BJ (cell line): Measurements from ENCODE around the gene SLC9A8. TPM values are rescaled to one million over a fixed set of nuclear protein-coding genes. Genes with fewer than 3 reads are reported as not detected.
"Not testable (repeated sequence)": the region's sequence is repeated elsewhere in the genome, so short reads cannot be mapped to it uniquely, and the experiment has no call there.

ENCODE experiments used
- CTCF ChIA-PET: fragments of 350-600 bp; formaldehyde crosslinking; extraction: SDS; loops from one replicate; lab custom pipeline; 2021; ENCODE audit warnings: antibody characterized with exemption, inconsistent platforms; lab: Yijun Ruan, JAX
- POLR2A ChIA-PET: fragments of 300-600 bp; sonication (Branson Sonifier 250); formaldehyde crosslinking; extraction: SDS; loops from one replicate; lab custom pipeline; 2021; ENCODE audit warnings: antibody characterized with exemption; lab: Charles Lee
- DNase-seq: peaks from one replicate; pipeline ENCODE4 v3.0.0-alpha.2; 2011; ENCODE audit warnings: low read depth
- H3K27me3 ChIP-seq: 2 replicates; pipeline ENCODE4 v1.6.0; 2011; ENCODE audit warnings: low read length; ENCODE audit not compliant: control insufficient read depth, insufficient read depth
- H3K36me3 ChIP-seq: 2 replicates; pipeline ENCODE4 v1.5.1; 2011; ENCODE audit warnings: low read length; ENCODE audit not compliant: control insufficient read depth, insufficient read depth
- H3K4me3 ChIP-seq: 2 replicates; pipeline ENCODE4 v1.5.1; 2011; ENCODE audit warnings: low read depth, mild to moderate bottlenecking, control low read depth, low read length
- polyA plus RNA-seq: library from polyadenylated mRNA; depleted of rRNA; stranded (reverse); fragments of >200 nt; gene quantifications from 2 replicates; pipeline ENCODE4 v1.2.3, GENCODE V29; 2011
- TF ChIP-seq, protein P1 (sequence below): IDR thresholded peaks from 2 replicates; pipeline ENCODE4 v1.5.1; 2011; ENCODE audit warnings: low read depth, mild to moderate bottlenecking, control low read depth, inconsistent platforms, low read length, moderate library complexity; ENCODE audit not compliant: insufficient read depth

SLC9A8 gene
- polyA plus RNA-seq, 1 experiment, result 3.3 TPM

DNA sequence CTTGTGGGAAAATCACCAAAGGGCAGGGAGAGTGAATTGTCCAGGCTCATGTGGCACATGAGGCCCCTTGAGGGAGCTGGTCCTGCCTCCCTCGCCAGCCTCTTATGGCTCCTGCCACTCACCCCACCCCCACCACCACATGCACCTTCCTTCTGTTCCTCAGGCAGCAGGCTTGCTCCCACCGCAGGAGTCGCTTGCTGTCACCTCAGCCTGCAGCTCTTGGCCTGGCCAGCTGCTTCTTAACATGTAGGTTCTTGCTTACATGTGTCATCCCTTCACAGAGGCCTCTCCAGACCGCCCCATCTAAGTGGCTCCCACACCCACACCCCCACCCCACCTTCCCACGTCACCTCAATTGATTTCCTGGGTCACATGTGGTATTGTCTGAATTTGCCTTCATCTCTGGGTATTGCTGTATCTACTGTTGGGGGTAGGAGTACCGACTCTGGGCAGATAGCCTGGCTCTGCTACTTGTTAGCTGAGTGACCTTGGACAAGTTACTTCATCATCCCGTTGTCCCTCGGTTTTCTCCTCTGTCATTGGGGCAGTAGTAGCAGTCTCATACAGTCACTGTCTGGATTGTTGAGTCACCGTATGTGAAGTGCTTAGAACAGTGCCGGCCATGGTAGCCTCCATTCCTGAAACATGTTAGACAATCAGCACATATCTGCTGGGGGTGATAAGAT, 41.7 kb downstream of the SLC9A8 start:
- POLR2A ChIA-PET, result no interaction called here
- H3K4me3 ChIP-seq, result no peak overlapping the region
- H3K36me3 ChIP-seq, result peaks cover 2% of the 10 kb centered on the region
- no peak for DNase-seq
- TF ChIP-seq, protein P1, sequence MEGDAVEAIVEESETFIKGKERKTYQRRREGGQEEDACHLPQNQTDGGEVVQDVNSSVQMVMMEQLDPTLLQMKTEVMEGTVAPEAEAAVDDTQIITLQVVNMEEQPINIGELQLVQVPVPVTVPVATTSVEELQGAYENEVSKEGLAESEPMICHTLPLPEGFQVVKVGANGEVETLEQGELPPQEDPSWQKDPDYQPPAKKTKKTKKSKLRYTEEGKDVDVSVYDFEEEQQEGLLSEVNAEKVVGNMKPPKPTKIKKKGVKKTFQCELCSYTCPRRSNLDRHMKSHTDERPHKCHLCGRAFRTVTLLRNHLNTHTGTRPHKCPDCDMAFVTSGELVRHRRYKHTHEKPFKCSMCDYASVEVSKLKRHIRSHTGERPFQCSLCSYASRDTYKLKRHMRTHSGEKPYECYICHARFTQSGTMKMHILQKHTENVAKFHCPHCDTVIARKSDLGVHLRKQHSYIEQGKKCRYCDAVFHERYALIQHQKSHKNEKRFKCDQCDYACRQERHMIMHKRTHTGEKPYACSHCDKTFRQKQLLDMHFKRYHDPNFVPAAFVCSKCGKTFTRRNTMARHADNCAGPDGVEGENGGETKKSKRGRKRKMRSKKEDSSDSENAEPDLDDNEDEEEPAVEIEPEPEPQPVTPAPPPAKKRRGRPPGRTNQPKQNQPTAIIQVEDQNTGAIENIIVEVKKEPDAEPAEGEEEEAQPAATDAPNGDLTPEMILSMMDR, result no peak
- CTCF ChIA-PET, result interaction anchor here (1.1 to 3.0 kb wide), 4 partner anchors 12 to 313 kb away, joined by 4 to 18 read pairs (median 6); no protein-coding TSS in a partner anchor
- no peaks in the 10 kb centered on the region for H3K27me3 ChIP-seq

DNA sequence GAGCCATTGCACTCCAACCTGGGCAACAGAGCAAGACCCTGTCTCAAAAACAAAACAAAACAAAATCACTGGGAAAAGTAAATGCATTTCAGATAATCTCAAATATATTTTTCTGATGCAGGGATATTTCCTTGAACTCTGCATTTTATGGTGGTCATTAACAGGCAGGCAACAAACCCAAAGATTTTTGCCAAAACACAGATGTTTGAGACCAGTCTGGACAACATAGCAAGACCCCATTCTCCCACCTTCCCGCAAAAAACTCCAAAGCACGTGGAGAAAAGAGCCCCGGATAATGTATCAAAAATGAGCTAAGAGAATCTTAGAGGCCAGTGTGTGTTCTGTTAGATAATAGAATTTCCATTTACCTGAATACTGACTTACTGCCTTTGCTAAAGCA, 44.3 kb downstream of the SLC9A8 start:
- POLR2A ChIA-PET, result interaction anchor here (0.6 kb wide), 1 partner anchor 35 kb away, joined by 4 read pairs; no protein-coding TSS in a partner anchor
- TF ChIP-seq, protein P1, result no peak
- CTCF ChIA-PET, result interaction anchor here (1.2 to 3.9 kb wide), 3 partner anchors 11 to 246 kb away, joined by 3 to 20 read pairs (median 9); no protein-coding TSS in a partner anchor
- no peak for DNase-seq
- Histone ChIP-seq H3K36me3 (peaks cover 2% of the 10 kb centered on the region), H3K4me3 (no peak overlapping the region), H3K27me3 (no peaks in the 10 kb centered on the region)

DNA sequence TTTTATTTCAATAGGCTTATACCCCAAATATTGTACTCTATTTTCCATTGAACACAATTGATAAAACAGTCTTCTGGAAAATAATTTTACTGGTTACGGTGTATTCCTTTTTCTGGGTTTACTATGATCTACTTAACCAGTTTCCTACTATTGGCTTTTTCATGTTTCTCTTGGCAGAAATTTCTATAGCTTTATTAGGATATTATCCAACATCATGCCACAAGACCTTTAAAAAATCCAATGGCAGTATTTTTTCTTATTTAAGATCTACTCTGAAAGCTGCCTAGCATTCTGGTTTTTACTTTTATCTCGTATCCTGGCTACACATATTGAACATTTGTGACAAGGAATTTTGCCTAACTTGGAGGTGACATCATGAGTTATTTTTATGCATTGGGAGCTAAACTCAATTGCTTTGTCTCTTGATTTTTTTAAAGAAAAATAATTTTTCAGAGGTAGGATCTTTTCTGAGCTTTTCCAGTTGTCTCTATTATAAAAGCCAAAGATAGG, 45.5 kb downstream of the SLC9A8 start:
- no peak for DNase-seq
- peaks cover 2% of the 10 kb centered on the region for H3K36me3 ChIP-seq
- H3K27me3 ChIP-seq, result no peaks in the 10 kb centered on the region
- ChIA-PET POLR2A (interaction anchor here (0.6 kb wide), 2 partner anchors 155 to 157 kb away, joined by 4 to 5 read pairs; no protein-coding TSS in a partner anchor), CTCF (interaction anchor here (1.1 to 3.9 kb wide), 2 partner anchors 12 to 247 kb away, joined by 5 to 20 read pairs; no protein-coding TSS in a partner anchor)
- TF ChIP-seq, protein P1, result no peak
- no peak overlapping the region for H3K4me3 ChIP-seq

DNA sequence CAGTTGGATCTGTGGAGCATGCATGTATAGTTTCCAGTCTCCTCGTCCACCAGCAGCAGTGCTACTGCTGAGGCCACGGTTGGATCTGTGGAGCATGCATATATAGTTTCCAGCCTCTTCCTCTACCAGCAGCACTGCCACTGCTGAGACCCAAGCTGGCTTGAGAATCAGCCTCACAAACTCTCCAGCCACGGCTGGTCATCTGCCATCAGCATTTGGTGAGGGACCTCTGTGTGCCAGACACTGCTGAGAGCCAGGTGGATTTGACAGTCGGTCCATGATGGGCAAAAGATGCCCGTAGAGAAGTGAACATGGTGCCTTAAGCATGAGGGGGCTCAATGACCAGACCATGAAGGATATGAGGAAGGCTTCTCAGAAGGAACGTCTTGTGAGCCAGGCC, 46.4 kb downstream of the SLC9A8 start:
- H3K4me3 ChIP-seq, result no peak overlapping the region
- POLR2A ChIA-PET, result no interaction called here

DNA sequence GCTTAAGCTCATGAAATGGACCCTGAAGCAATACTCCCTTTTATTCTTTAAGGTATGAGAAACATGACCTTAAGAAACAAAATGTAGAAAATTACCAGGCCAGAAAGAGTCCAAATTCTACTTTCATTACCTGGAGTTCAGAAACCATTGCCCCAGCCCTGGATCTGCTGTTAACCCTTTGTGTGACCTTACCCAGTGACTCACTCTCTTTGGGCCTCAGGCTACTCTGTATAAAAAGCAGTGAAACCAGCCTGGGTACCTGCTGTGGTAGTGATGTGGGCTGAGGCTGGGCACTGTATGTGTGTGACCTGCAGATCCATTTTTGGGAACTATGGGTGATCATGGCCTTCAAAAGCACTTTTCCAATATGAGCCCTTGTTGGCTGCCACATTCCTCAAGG, 47.2 kb downstream of the SLC9A8 start:
- CTCF ChIA-PET, result interaction anchor here (0.6 to 0.7 kb wide), 2 partner anchors 212 to 512 kb away, joined by 3 read pairs; no protein-coding TSS in a partner anchor
- POLR2A ChIA-PET, result no interaction called here
- TF ChIP-seq, protein P1, result no peak
- no peaks in the 10 kb centered on the region for H3K27me3 ChIP-seq
- no peak overlapping the region for H3K4me3 ChIP-seq
- no peak for DNase-seq
- peaks cover under 1% of the 10 kb centered on the region for H3K36me3 ChIP-seq

More for the DNA sequence above, 46.4 kb downstream of the SLC9A8 start:
- TF ChIP-seq, protein P1, result no peak
- no peak for DNase-seq
- Histone ChIP-seq H3K36me3 (peaks cover 2% of the 10 kb centered on the region), H3K27me3 (no peaks in the 10 kb centered on the region)
- CTCF ChIA-PET, result no interaction called here

DNA sequence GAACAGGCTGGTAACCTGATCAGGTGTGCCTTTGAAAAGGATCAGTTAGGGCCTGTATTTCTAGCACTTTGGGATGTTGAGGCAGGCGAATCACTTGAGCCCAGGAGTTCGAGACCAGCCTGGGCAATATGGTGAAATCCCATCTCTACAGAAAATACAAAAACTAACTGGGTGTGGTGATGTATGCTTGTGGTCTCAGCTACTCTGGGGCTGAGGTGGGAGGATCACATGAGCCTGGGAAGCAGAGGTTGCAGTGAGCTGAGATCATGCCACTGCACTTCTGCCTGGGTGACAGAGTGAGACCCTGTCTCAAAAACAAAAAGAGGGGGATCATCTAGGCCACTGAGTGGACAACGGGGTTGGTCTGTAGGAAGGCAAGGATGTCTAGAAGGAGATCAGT, 48.6 kb downstream of the SLC9A8 start:
- DNase-seq, H3K4me3 ChIP-seq, POLR2A ChIA-PET, H3K27me3 ChIP-seq, CTCF ChIA-PET, H3K36me3 ChIP-seq: not testable (repeated sequence)
